Left lung (tissue), 10 donors: ENCODE results near the gene ERF. TPM values are rescaled to one million over a fixed set of nuclear protein-coding genes. Genes with fewer than 3 reads are reported as not detected.

Experiments
- ATAC-seq: fragments of 200-7000 bp; cut with Tn5 transposase; one replicate; pipeline ENCODE4 v1.9.1; 2020; ENCODE audit warnings: moderate library complexity
- DNase-seq, 4 donors: peaks; one replicate each; pipeline ENCODE4 v3.0.0-alpha.2; 2013 to 2020
- H3K27ac ChIP-seq, 2 donors: fragments of 200-600 bp; sonication (generic) in 1 of 2; one replicate each; pipeline versions ENCODE4 v1.5.0 to v1.8.0; 2020 to 2021
- H3K27me3 ChIP-seq, 2 donors: fragments of 200-600 bp; sonication (generic) in 1 of 2; one replicate each; pipeline versions ENCODE4 v1.5.0 to v1.8.0; 2020 to 2021
- H3K36me3 ChIP-seq, 2 donors: fragments of 200-600 bp; sonication (generic) in 1 of 2; one replicate each; pipeline versions ENCODE4 v1.5.0 to v1.8.0; 2020 to 2021
- H3K4me1 ChIP-seq, 2 donors: fragments of 200-600 bp; one replicate each; pipeline ENCODE4 v1.8.0; 2021
- H3K4me3 ChIP-seq, 2 donors: fragments of 200-600 bp; sonication (generic) in 1 of 2; one replicate each; pipeline versions ENCODE4 v1.5.0 to v1.8.0; 2020 to 2021; ENCODE audit warnings: mild to moderate bottlenecking in 1 of 2
- H3K9me3 ChIP-seq, 2 donors: fragments of 200-600 bp; sonication (generic) in 1 of 2; one replicate each; pipeline versions ENCODE4 v1.5.0 to v1.8.0; 2020 to 2021
- CTCF ChIP-seq, 2 donors: fragments of 200-600 bp; sonication (generic) in 1 of 2; IDR thresholded peaks; one replicate each; pipeline versions ENCODE4 v1.5.0 to v1.8.0; 2021; ENCODE audit warnings: antibody characterized with exemption in 2 of 2
- intact Hi-C, 2 donors: fragments of 100-400 bp; cut with DNase I; formaldehyde crosslinking; loops; one replicate each; pipeline versions ENCODE4 v1.11.2 to v1.14.2; 2022
- polyA plus RNA-seq, 6 donors: library from polyadenylated mRNA; unstranded; fragments of 120-200 nt; gene quantifications; one replicate each; pipeline ENCODE4 v1.2.1, GENCODE V29; 2013; ENCODE audit not compliant: insufficient read length in 6 of 6
- total RNA-seq, 2 donors: library from RNA; stranded (reverse); fragmentation: NEBNext Ultra II Directional; extraction: Animal tissue kit (Norgen Biotek cat#: 25700); gene quantifications; one replicate each; pipeline ENCODE4 v1.2.1, GENCODE V29; 2021
- donor health status: DM: no; HTN: yes; CAD: no.
- donor health status: DM: no; HTN: no; CAD: no.

Gene ERF
- total and polyA plus RNA-seq, 8 donors = 42.9 to 56.4 (median 48.9) TPM

GRCh38 chr19:42287017-42287826, 32.3 kb upstream of the ERF start:
- Histone ChIP-seq H3K4me1 (peaks cover 27 to 36% of the 10 kb centered on the region in 2 donors), H3K9me3 (no peaks in the 10 kb centered on the region), H3K27me3 (no peaks in the 10 kb centered on the region), H3K27ac (peak overlapping the region in 1 of 2 donors; percentile 77), H3K4me3 (no peak overlapping the region), H3K36me3 (peaks cover 0 to 55% of the 10 kb centered on the region in 2 donors)
- DNase-seq (no peak), ATAC-seq (no peak)
- TF ChIP-seq CTCF (IDR thresholded peaks at IDR 0.05) = no peak
- intact Hi-C loops = loop anchor here in 1 of 2 donors (5.0 kb wide), 1 partner anchor 35 kb away; no protein-coding TSS in a partner anchor

- Histone ChIP-seq H3K4me1 (peaks cover 34 to 44% of the 10 kb centered on the region in 2 donors), H3K27ac (peak overlapping the region; percentile 26 to 77), H3K27me3 (no peaks in the 10 kb centered on the region), H3K36me3 (peaks cover 0 to 48% of the 10 kb centered on the region in 2 donors), H3K4me3 (peak overlapping the region in 1 of 2 donors; percentile 62), H3K9me3 (no peaks in the 10 kb centered on the region)
- ATAC-seq = no peak
- TF ChIP-seq CTCF (IDR thresholded peaks at IDR 0.05) = no peak
- DNase-seq = peak in 1 of 4 donors; percentile 55
- intact Hi-C loops = loop anchor here in 1 of 2 donors (5.0 kb wide), 1 partner anchor 34 kb away; no protein-coding TSS in a partner anchor
Measured at GRCh38 chr19:42286349-42287016, 31.6 kb upstream of the ERF start.

GRCh38 chr19:42285988-42286348, 31.0 kb upstream of the ERF start:
- Histone ChIP-seq H3K27me3 (no peaks in the 10 kb centered on the region), H3K36me3 (peaks cover 0 to 43% of the 10 kb centered on the region in 2 donors), H3K4me1 (peaks cover 39 to 49% of the 10 kb centered on the region in 2 donors), H3K27ac (peak overlapping the region; percentile 26 to 77), H3K4me3 (peak overlapping the region in 1 of 2 donors; percentile 62), H3K9me3 (no peaks in the 10 kb centered on the region)
- DNase-seq (no peak), ATAC-seq (no peak)
- intact Hi-C loops = loop anchor here in 1 of 2 donors (5.0 kb wide), 1 partner anchor 34 kb away; no protein-coding TSS in a partner anchor
- no peak for TF ChIP-seq CTCF (IDR thresholded peaks at IDR 0.05)

DNA sequence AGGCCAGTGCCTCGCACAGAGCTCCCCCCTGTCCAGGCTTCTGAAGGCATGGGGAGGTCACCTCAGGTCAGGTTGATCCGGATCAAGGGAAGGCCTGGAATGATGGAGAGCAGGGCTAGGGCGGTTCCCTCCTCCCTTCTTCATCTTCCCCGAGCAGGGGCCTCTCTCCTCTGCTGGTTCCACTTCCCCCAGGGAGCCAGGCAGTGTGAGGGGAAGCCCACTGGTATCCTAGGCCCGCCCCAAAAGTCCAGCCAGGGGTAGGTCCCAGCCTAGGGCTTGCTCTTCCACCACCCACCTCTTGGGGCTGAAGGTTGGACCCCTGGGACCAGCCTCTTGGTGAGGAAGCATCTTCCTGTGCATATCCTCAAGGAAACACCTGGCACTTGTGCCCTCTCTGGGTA, 30.6 kb upstream of the ERF start:
- Histone ChIP-seq H3K4me3 (peak overlapping the region in 1 of 2 donors; percentile 62), H3K27me3 (no peaks in the 10 kb centered on the region), H3K4me1 (peaks cover 40 to 53% of the 10 kb centered on the region in 2 donors), H3K36me3 (peaks cover 0 to 39% of the 10 kb centered on the region in 2 donors), H3K27ac (peak overlapping the region; percentile 26 to 77), H3K9me3 (no peaks in the 10 kb centered on the region)
- ATAC-seq (no peak), DNase-seq (no peak)
- intact Hi-C loops = loop anchor here in 1 of 2 donors (5.0 kb wide), 1 partner anchor 33 kb away; no protein-coding TSS in a partner anchor
- no peak for TF ChIP-seq CTCF (IDR thresholded peaks at IDR 0.05)
